ENCODE measurements around the gene HS3ST4.

- TF ChIP-seq CTCF (IDR thresholded peaks at IDR 0.05) = no peak
- no peak for TF ChIP-seq POLR2AphosphoS5 (IDR thresholded peaks at IDR 0.05)
- TF ChIP-seq EP300 (IDR thresholded peaks at IDR 0.05) = no peak
Measured at GRCh38 chr16:26053889-26054288, 362.1 kb downstream of the HS3ST4 start.

Measured in stomach (tissue), 4 donors.